Measurements from ENCODE around the gene EMSY.

- TF ChIP-seq, protein P1, sequence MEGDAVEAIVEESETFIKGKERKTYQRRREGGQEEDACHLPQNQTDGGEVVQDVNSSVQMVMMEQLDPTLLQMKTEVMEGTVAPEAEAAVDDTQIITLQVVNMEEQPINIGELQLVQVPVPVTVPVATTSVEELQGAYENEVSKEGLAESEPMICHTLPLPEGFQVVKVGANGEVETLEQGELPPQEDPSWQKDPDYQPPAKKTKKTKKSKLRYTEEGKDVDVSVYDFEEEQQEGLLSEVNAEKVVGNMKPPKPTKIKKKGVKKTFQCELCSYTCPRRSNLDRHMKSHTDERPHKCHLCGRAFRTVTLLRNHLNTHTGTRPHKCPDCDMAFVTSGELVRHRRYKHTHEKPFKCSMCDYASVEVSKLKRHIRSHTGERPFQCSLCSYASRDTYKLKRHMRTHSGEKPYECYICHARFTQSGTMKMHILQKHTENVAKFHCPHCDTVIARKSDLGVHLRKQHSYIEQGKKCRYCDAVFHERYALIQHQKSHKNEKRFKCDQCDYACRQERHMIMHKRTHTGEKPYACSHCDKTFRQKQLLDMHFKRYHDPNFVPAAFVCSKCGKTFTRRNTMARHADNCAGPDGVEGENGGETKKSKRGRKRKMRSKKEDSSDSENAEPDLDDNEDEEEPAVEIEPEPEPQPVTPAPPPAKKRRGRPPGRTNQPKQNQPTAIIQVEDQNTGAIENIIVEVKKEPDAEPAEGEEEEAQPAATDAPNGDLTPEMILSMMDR (IDR thresholded peaks at IDR 0.05), result no peak
- TF ChIP-seq EP300 (IDR thresholded peaks at IDR 0.05), result no peak
Measured at GRCh38 chr11:76400967-76401366, 43.9 kb upstream of the EMSY start.
